ENCODE results near the gene TTC23. TPM values are rescaled to one million over a fixed set of nuclear protein-coding genes. Genes with fewer than 3 reads are reported as not detected.
"Not testable (repeated sequence)": the region's sequence is repeated elsewhere in the genome, so short reads cannot be mapped to it uniquely, and the experiment has no call there.

Gene TTC23
- total RNA-seq, 1 donor from 2014 or later, result 10.1 TPM

DNA sequence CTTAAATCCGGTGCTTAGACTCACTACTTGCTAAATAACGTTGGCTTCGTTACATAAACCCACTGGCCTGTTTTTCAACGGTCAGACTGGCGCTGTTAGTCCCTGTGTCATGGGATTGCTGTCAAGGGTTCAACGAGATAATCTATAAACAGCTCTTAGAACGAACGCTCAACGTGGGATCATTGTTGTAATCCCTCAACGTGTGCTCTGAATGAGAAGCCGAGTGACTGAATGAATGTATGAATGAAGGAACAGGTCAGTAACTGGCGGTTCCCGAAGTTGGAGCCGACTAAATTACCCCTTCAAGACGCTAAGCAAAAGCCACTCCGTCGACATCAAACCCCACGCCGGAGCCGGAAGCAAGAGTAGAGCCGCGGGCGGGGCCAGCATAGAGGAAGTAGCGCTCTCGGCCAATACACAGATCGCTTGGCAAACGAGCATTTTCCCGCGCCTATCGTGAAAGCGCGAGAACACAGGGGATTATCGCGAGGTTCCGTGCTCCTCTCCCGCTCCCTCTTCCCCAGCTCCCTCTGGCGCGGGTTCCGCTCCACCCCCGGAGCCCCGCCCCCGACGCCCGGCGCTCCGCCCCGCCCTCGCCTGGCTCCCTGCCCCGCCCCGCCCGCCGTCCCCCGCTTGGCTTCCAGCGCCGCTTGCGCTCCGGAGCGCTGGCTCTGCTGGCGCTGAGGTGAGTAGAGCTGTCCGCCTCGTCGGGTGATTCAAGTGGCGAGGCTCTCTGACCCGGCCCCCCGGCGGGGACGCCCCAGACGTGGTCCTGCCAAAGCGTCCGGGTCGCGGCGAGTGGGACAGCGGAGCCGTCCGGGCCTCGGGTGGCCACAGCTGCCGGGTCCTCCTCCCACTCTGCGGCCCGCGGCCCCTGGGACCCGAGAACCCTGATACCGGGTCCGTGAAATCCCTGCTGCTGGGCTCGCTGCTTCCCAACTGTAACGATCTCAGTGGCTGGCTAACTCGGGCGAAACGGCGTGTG, 1.8 kb upstream of the TTC23 start, which contains the start of gene LRRC28:
TSS of gene LRRC28 (plus strand) at position 625 of the 985 bp plus-strand sequence. CDS start 4,477 bp downstream, outside the sequence.
- intact Hi-C loops (cut with micrococcal nuclease), result no loop called here
- peak; percentile 96 for ATAC-seq

DNA sequence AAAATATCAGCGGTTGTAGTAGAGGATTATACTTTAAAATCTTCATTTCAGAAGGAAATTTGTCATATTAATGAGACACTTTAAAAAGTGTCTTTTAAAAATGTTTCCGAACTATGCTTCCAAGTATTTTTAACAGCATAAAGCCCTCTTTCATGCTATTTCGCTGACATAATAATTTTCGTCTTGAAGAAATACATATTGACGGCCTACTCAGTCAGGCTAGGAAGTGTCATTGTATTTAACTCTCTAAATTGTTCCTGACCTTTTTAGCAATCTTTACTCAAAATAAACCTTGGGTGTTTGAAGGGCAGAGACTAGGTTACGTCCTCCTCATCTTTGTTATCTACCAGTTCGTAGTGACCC, 1.1 kb upstream of the TTC23 start:
- ATAC-seq, result no peak
- no peak for DNase-seq
- intact Hi-C loops (cut with micrococcal nuclease), result no loop called here

More for the DNA sequence above, 1.8 kb upstream of the TTC23 start, which contains the start of gene LRRC28:
- DNase-seq, result peak; percentile 99

- no peak for ATAC-seq
- intact Hi-C loops (cut with micrococcal nuclease), result no loop called here
- no peak for DNase-seq
Measured at GRCh38 chr15:99250001-99250400, 620 bp upstream of the TTC23 start.

DNA sequence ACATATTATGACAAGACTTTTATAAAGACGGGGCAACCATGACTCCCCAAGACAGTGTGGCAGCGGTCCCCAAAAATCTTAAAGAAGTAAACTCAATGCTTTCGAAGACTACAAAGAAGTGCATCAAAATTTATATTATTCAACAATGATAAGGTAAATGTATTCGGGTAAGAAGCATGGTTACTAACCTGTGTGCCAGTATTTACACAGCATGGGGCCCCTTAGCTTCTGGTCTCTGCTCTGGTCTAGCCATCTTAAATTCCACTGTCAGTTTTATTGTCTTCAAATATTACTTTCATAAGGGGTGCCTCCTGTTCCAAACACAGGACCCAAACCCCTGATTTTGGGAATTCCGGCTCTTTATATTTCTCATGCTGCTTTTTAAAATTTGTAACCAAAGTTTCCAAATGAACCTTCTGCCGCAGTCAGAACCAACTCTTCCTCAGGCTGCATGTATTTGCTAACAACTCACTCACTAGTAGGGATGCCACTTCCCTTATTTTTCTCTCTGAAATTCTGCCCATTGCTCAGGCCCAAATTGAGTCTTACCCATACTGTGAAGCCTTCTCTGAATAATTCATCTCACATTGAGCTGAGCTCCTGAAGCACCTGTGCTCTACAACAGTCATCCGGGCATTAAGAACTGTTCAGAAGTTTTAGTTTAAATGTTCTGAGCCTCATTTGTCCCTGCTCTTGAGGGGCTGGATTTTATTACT, 1.2 kb downstream of the TTC23 start:
- intact Hi-C loops (cut with micrococcal nuclease), result no loop called here
- DNase-seq (no peak), ATAC-seq (no peak)

- ATAC-seq, result no peak
- intact Hi-C loops (cut with micrococcal nuclease), result no loop called here
- no peak for DNase-seq
Measured at GRCh38 chr15:99247062-99247461, 2.3 kb downstream of the TTC23 start.

DNA sequence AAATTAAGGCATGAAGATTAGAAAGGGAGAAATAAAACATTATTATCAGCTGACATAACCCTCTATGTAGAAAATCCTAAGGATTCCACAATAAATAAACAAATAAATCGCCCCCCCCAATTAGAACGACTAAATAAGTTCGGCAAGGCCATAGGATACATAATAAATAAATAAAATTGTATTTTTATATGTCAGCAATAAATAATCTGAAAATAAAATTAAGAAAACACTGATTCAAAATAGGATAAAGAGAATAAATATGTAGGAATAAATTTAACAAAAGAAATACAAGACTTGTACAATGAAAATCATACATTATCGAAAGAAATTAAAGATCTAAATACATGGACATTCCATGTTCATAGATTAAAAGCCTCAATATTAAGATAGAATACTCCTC, 5.1 kb downstream of the TTC23 start:
- DNase-seq (no peak), ATAC-seq (no peak)
- intact Hi-C loops (cut with micrococcal nuclease), result no loop called here

DNA sequence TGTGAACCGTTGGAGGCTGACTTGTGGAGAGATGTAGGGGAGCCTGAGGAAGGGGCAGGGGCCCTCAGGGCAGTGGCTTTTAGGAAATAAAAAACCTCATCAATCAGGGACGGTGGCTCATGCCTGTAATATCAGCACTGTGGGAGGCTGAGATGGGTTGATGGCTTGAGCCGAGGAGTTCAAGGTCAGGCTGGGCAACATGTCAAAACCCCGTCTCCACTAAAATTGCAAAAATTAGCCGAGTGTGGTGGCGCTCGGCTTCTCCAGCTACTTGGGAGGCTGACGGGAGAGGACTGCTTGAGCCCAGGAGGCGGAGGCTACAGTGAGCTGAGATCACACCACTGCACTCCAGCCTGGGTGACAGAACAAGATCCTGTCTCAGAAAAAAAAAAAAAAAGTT, 7.6 kb downstream of the TTC23 start:
- no peak for DNase-seq
- ATAC-seq, result no peak
- intact Hi-C loops (cut with micrococcal nuclease), result no loop called here

DNA sequence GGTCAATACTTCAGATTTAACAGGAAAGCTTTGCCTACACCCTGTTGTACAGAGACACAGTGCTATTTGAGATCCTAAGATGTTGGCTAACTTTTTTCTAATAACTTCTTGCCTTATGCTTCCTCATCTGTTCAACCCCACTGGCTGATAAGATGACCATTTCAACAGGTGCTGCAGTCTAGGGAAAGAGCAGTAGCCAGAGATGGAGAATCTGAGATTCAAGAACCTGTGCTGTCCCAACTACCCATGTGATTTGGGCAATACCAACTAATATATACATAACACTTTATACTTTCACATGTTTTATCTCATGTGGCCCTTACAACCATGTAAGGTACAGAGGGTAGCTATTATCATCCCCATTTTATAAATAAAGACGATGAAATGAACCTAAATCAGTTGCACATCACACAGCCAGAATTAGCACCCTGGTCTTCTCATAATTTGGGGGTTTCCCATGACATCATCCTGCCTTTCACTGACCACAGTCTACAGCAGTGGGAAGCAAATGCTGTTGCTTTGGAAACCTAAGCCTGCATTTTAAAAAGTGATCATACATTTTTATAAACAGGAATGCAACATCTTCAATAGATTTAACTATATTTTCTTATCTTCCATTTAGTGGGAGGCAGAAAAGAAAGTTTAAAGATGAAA, 9.7 kb downstream of the TTC23 start:
- intact Hi-C loops (cut with micrococcal nuclease), result no loop called here
- ATAC-seq, result no peak
- no peak for DNase-seq

GRCh38 chr15:99238849-99239248, 10.5 kb downstream of the TTC23 start:
- ATAC-seq (no peak), DNase-seq (no peak)
- intact Hi-C loops (cut with micrococcal nuclease), result no loop called here

GRCh38 chr15:99234160-99234559, 15.2 kb downstream of the TTC23 start:
- intact Hi-C loops (cut with micrococcal nuclease); DNase-seq; ATAC-seq: not testable (repeated sequence)

- ATAC-seq, result no peak
Measured at GRCh38 chr15:99232740-99233139, 16.6 kb downstream of the TTC23 start.

GRCh38 chr15:99230867-99231266, 18.5 kb downstream of the TTC23 start:
- DNase-seq (no peak), ATAC-seq (no peak)
- intact Hi-C loops (cut with micrococcal nuclease), result no loop called here

More at GRCh38 chr15:99232740-99233139, 16.6 kb downstream of the TTC23 start:
- no peak for DNase-seq
- intact Hi-C loops (cut with micrococcal nuclease), result no loop called here

DNA sequence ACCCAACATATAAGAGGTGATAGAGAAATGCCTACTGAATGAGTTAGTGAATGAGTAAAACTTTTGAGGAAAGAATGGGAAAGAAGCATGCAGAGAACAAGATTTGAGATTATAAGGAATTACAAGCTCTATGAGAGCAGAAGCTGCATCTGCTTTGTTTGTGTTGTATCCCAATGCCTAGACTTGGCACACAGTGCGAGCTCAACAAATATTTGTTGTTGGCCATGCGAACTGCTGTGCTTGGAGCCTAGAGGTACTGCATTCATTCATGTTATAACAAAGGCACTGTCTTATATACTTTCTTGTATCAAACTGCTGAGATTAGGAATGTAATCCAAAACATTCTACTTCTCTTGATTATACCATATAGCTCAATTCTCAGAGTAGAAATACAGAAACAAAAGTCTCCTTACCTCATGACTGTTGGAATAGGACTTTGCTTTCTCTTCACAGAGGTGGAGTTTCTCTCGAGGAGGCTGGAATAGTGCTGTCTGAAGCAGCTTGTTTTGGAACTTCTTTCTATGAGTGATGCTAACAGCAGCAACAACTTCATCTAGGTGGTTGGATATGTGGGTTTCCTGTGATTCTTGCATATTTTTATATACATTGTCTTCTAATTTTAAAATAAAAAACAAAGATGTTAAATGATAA, 21.1 kb downstream of the TTC23 start:
- DNase-seq (no peak), ATAC-seq (no peak)
- intact Hi-C loops (cut with micrococcal nuclease), result no loop called here

DNA sequence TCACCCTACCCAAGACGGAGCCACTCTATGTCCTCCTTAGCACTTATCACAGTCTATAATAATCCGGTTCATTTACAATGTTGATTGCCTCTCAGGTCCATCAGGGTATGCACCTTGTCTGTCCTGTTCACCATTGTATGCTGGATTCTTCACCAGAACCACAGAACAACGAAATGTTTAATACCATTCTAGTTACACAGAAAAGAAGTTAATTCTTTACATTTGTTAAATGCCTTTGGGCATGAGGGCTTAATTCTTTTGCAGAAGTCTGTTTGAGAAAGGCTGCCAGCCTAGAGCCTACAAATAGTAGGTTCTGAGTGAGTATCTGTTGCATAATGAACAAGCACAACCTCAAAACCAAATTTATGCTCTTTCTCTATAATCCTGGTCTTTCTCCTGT, 22.6 kb downstream of the TTC23 start:
- no peak for DNase-seq
- intact Hi-C loops (cut with micrococcal nuclease), result no loop called here
- ATAC-seq, result no peak

- no peak for ATAC-seq
- intact Hi-C loops (cut with micrococcal nuclease), result no loop called here
- DNase-seq, result no peak
Measured at GRCh38 chr15:99224372-99225214, 24.8 kb downstream of the TTC23 start.

GRCh38 chr15:99213187-99213811, 36.1 kb downstream of the TTC23 start:
- intact Hi-C loops (cut with micrococcal nuclease), result loop anchor here (2.0 kb wide), 1 partner anchor 108 kb away; the partner anchor contains the start of gene SYNM
- DNase-seq, result peak; percentile 89
- peak; percentile 86 for ATAC-seq

GRCh38 chr15:99212406-99212805, 37.0 kb downstream of the TTC23 start:
- ATAC-seq (peak; percentile 87), DNase-seq (no peak)
- intact Hi-C loops (cut with micrococcal nuclease), result loop anchor here (2.0 kb wide), 1 partner anchor 108 kb away; the partner anchor contains the start of gene SYNM

DNA sequence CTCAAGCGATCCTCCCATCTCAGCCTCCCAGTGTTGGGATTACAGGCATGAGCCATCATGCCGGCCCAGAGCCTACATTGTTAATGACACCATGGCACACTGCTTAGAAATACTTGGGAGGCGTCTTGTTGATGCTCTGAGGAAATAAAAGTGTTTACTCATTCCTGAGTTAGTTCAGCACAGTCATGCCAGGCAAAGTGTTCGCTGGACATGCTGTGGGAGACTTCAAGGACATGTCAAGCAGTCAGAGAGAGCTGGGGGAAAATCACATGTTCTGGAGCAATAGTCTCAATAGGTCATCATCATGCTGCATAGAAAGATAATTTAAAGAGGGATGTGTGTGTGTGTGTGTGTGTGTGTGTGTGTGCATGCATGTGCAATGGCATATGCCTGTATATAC, 37.5 kb downstream of the TTC23 start:
- DNase-seq (no peak), ATAC-seq (peak; percentile 38)
- intact Hi-C loops (cut with micrococcal nuclease), result loop anchor here (2.0 kb wide), 1 partner anchor 107 kb away; the partner anchor contains the start of gene SYNM

All from left ventricle myocardium superior (tissue), 1 donor.